HL-60 (cell line): ENCODE data around the gene FAM43B.

ENCODE experiments used
- CTCF ChIP-seq: IDR thresholded peaks from one replicate; pipeline ENCODE4 v1.5.1; 2011; ENCODE audit warnings: low read length, control low read depth, inconsistent platforms; ENCODE audit not compliant: insufficient read depth
- POLR2AphosphoS5 ChIP-seq: IDR thresholded peaks from 2 replicates; pipeline ENCODE4 v1.6.1; 2012; ENCODE audit warnings: low read depth
- SPI1 ChIP-seq: IDR thresholded peaks from 2 replicates; pipeline ENCODE4 v1.6.1; 2012; ENCODE audit warnings: low read depth, mild to moderate bottlenecking, borderline replicate concordance

GRCh38 chr1:20602851-20603450 lies 50.6 kb downstream of the FAM43B start:
- TF ChIP-seq CTCF (no peak), POLR2AphosphoS5 (peak; percentile 52; the same call in 1 of the 2 replicates), SPI1 (no peak)
